ENCODE measurements around the gene HOXA9.
A peak's percentile ranks its signal among the peaks of the same experiment; 100 is the strongest.

Gene HOXA9

DNA sequence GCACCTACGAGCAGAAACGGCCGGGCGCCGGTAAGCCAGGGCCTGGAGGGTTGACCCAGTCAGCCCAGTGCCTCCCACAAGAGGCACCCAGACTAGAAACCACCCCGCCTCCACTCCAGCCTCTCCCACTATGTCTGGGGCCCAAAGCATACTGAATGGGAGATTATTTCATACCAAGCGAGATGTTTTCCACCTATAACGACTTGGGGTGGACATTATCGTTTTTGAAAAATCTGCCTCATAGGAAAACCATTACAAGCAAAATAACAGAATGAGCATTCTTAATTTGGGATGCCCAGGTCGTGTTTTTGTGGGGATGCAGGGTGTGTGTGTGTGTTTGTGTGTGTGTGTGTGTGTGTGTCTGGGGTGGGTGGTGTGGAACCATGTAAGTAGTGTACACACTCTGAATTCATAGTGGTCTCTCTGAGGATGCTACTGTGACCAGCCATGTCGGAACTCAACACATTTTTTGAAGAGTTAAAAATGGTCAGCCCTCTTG lies 19.4 kb downstream of the HOXA9 start:
- H3K4me2 ChIP-seq (ENCODE audit: low read length, poor library complexity, severe bottlenecking): no peak overlapping the region
- no peak overlapping the region for H3K23ac ChIP-seq (ENCODE audit: low read length in 2 of 2)
- H2BK15ac ChIP-seq (ENCODE audit: low read depth, poor library complexity, severe bottlenecking): no peak overlapping the region
- H3K36me3 ChIP-seq (ENCODE audit: control insufficient read depth in 1 of 2, insufficient read depth in 2 of 2, low read depth in 1 of 2, low read length in 2 of 2): peaks cover 19 to 26% of the 10 kb centered on the region in 2 experiments
- WGBS: 83% methylated on average over 11 of the region's 11 CpGs
- no peaks in the 10 kb centered on the region for H3K9me3 ChIP-seq (ENCODE audit: control insufficient read depth, low read length)
- peaks cover 19% of the 10 kb centered on the region for H3K79me1 ChIP-seq (replicated peaks; ENCODE audit: low read length, poor library complexity, severe bottlenecking)
- no peak for DNase-seq
- peaks cover 0 to 13% of the 10 kb centered on the region in 2 experiments for H3K27me3 ChIP-seq (ENCODE audit: control insufficient read depth in 1 of 2, insufficient read depth in 1 of 2, low read length in 2 of 2)
- H2BK120ac ChIP-seq (ENCODE audit: low read depth, low read length): no peak overlapping the region
- peak overlapping the region in 1 of 2 experiments; percentile 82 for H3K4me3 ChIP-seq (ENCODE audit: insufficient read depth in 1 of 2, low read depth in 1 of 2, low read length in 2 of 2)
- H3K27ac ChIP-seq (ENCODE audit: low read length, poor library complexity, severe bottlenecking): no peak overlapping the region
- H3K9ac ChIP-seq (ENCODE audit: low read length): peak overlapping the region; percentile 90
- H3K18ac ChIP-seq (ENCODE audit: low read depth in 1 of 2, low read length in 2 of 2): no peak overlapping the region
- H3K4me1 ChIP-seq (ENCODE audit: control insufficient read depth, insufficient read depth, low read depth, low read length): peaks cover 14% of the 10 kb centered on the region
- no peak overlapping the region for H3K14ac ChIP-seq (ENCODE audit: low read length in 2 of 2)
- H2BK12ac ChIP-seq (ENCODE audit: low read length in 2 of 2): no peak overlapping the region
- H4K91ac ChIP-seq (ENCODE audit: low read length): no peak overlapping the region
- no peak overlapping the region for H2AFZ ChIP-seq (ENCODE audit: low read depth, low read length)
- no peak overlapping the region for H3K4ac ChIP-seq (ENCODE audit: low read depth in 1 of 2, low read length in 2 of 2)
- no peak overlapping the region for H4K8ac ChIP-seq (ENCODE audit: low read length)
- H2BK5ac ChIP-seq (ENCODE audit: low read depth, low read length, poor library complexity, severe bottlenecking): no peak overlapping the region
- H2AK5ac ChIP-seq (ENCODE audit: low read length, severe bottlenecking): no peak overlapping the region

DNA sequence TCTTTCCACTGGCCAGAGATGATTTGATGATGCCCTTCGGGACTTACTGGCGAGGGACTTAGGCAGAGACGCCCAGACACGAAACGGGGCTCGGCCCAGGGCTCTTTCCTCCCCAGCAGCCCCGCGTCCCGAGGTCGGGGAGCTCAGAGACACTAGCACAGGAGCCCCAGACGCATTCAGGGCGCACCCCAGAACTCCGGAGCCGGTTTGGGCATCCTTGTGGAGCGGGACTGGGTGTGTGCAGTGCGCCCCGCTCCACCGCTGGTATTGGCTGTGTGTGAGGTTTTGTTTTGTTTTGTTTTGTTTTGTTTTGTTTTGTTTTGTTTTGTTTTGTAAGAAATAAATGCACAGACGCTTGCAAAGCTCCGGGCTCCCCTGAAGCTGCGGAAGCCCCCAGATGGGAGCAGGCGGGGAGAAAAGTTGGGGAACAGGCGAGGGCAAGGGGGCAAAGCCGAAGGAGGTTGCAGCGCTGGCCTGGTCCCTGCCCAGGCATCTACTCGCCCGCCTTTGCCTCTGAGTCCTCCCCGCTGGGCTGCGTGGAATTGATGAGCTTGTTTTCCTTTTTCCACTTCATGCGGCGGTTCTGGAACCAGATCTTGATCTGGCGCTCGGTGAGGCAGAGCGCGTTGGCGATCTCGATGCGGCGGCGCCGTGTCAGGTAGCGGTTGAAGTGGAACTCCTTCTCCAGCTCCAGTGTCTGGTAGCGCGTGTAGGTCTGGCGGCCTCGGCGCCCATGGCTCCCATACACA lies 20.0 kb downstream of the HOXA9 start:
- Histone ChIP-seq H3K4ac (ENCODE audit: low read depth in 1 of 2, low read length in 2 of 2) (no peak overlapping the region), H2AFZ (ENCODE audit: low read depth, low read length) (no peak overlapping the region), H2BK5ac (ENCODE audit: low read depth, low read length, poor library complexity, severe bottlenecking) (no peak overlapping the region), H3K36me3 (ENCODE audit: control insufficient read depth in 1 of 2, insufficient read depth in 2 of 2, low read depth in 1 of 2, low read length in 2 of 2) (peaks cover 14 to 33% of the 10 kb centered on the region in 2 experiments), H3K4me2 (ENCODE audit: low read length, poor library complexity, severe bottlenecking) (no peak overlapping the region), H3K4me3 (ENCODE audit: insufficient read depth in 1 of 2, low read depth in 1 of 2, low read length in 2 of 2) (peak overlapping the region in 1 of 2 experiments; percentile 82), H2BK120ac (ENCODE audit: low read depth, low read length) (no peak overlapping the region), H3K18ac (ENCODE audit: low read depth in 1 of 2, low read length in 2 of 2) (no peak overlapping the region), H4K91ac (ENCODE audit: low read length) (no peak overlapping the region), H3K9me3 (ENCODE audit: control insufficient read depth, low read length) (no peaks in the 10 kb centered on the region), H3K23ac (ENCODE audit: low read length in 2 of 2) (no peak overlapping the region), H2BK15ac (ENCODE audit: low read depth, poor library complexity, severe bottlenecking) (no peak overlapping the region), H3K9ac (ENCODE audit: low read length) (peak overlapping the region; percentile 90), H3K4me1 (ENCODE audit: control insufficient read depth, insufficient read depth, low read depth, low read length) (peaks cover 11% of the 10 kb centered on the region), H4K8ac (ENCODE audit: low read length) (no peak overlapping the region), H3K27me3 (ENCODE audit: control insufficient read depth in 1 of 2, insufficient read depth in 1 of 2, low read length in 2 of 2) (peaks cover 0 to 13% of the 10 kb centered on the region in 2 experiments), H2AK5ac (ENCODE audit: low read length, severe bottlenecking) (no peak overlapping the region), H3K27ac (ENCODE audit: low read length, poor library complexity, severe bottlenecking) (no peak overlapping the region), H2BK12ac (ENCODE audit: low read length in 2 of 2) (no peak overlapping the region), H3K79me1 (replicated peaks; ENCODE audit: low read length, poor library complexity, severe bottlenecking) (peaks cover 18% of the 10 kb centered on the region), H3K14ac (ENCODE audit: low read length in 2 of 2) (no peak overlapping the region)
- DNase-seq: no peak
- 83% methylated on average over 47 of the region's 47 CpGs for WGBS

DNA sequence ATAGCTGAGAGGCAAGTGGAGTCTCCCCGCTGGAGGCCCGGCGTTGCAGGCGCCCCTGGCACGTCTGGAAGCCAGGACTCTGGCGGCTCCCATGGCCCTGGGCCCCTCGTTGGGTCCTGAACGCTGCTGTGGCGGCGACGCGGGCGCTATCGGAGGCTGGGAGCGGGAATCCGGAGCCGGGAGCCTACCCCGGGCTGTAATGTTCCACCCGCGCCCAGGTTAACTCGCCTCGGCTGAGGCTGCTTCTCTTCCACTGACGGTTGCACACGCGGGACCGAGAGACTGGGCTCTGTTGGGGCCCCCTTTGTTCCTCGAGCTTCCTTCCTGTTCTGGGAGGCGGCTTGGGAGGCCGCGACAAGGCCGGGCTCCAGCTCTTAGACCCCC lies 20.6 kb downstream of the HOXA9 start:
- no peak overlapping the region for H3K23ac ChIP-seq (ENCODE audit: low read length in 2 of 2)

DNA sequence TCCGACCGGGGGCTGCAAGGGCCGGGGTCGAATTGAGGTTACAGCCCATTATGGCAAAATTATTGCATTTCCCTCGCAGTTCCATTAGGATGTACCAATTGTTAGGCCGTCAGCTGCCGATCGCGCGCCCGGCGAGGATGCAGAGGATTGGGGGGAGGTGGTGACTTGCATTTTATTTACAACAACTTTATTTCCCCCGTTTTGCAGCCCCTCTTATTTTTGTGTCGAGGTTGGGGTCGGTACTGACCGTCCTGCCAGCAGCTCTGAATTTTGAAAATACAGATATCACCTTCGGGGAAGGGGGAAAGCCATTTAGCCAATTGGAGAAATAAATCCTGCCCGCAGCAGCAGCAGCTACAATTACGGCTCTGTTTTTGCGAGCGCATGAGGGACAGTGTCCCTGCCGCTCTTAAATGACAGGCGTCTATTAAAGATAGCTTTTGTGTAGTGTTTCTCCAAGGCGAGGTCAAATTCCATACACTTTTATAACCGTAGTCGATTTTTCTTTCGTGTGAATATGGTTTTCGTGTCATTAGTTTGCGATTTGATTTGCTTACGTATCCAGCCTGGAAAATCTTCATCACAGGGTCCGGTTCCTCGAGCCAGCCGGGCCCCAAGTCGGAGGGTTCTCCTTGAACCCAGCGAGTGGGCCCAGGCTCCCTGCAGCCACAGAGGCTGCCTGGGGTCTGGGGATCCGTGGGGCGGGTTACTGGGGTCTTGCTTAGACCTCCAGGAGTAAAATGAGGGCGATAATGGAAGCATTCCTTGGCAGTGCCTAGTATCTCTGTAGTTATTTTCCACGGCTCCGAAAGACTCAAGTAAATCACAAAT lies 21.2 kb downstream of the HOXA9 start:
- DNase-seq: no peak
- Histone ChIP-seq H3K27ac (ENCODE audit: low read length, poor library complexity, severe bottlenecking) (no peak overlapping the region), H3K4me2 (ENCODE audit: low read length, poor library complexity, severe bottlenecking) (peak overlapping the region; percentile 49), H3K18ac (ENCODE audit: low read depth in 1 of 2, low read length in 2 of 2) (no peak overlapping the region), H2BK120ac (ENCODE audit: low read depth, low read length) (no peak overlapping the region), H3K23ac (ENCODE audit: low read length in 2 of 2) (no peak overlapping the region), H2BK5ac (ENCODE audit: low read depth, low read length, poor library complexity, severe bottlenecking) (no peak overlapping the region), H2AK5ac (ENCODE audit: low read length, severe bottlenecking) (no peak overlapping the region), H2BK15ac (ENCODE audit: low read depth, poor library complexity, severe bottlenecking) (no peak overlapping the region), H4K8ac (ENCODE audit: low read length) (no peak overlapping the region), H2AFZ (ENCODE audit: low read depth, low read length) (peak overlapping the region; percentile 30), H3K4me3 (ENCODE audit: insufficient read depth in 1 of 2, low read depth in 1 of 2, low read length in 2 of 2) (peak overlapping the region in 1 of 2 experiments; percentile 82), H3K9me3 (ENCODE audit: control insufficient read depth, low read length) (no peaks in the 10 kb centered on the region), H3K14ac (ENCODE audit: low read length in 2 of 2) (no peak overlapping the region), H4K91ac (ENCODE audit: low read length) (no peak overlapping the region), H2BK12ac (ENCODE audit: low read length in 2 of 2) (no peak overlapping the region), H3K9ac (ENCODE audit: low read length) (peak overlapping the region; percentile 90), H3K79me1 (replicated peaks; ENCODE audit: low read length, poor library complexity, severe bottlenecking) (peaks cover 16% of the 10 kb centered on the region), H3K27me3 (ENCODE audit: control insufficient read depth in 1 of 2, insufficient read depth in 1 of 2, low read length in 2 of 2) (peaks cover 0 to 13% of the 10 kb centered on the region in 2 experiments), H3K36me3 (ENCODE audit: control insufficient read depth in 1 of 2, insufficient read depth in 2 of 2, low read depth in 1 of 2, low read length in 2 of 2) (peaks cover 14 to 40% of the 10 kb centered on the region in 2 experiments), H3K4me1 (ENCODE audit: control insufficient read depth, insufficient read depth, low read depth, low read length) (peaks cover 11% of the 10 kb centered on the region), H3K4ac (ENCODE audit: low read depth in 1 of 2, low read length in 2 of 2) (no peak overlapping the region)
- WGBS: 63% methylated on average over 32 of the region's 40 CpGs

More for the DNA sequence above, 20.6 kb downstream of the HOXA9 start:
- Histone ChIP-seq H3K79me1 (replicated peaks; ENCODE audit: low read length, poor library complexity, severe bottlenecking) (peaks cover 16% of the 10 kb centered on the region), H2BK15ac (ENCODE audit: low read depth, poor library complexity, severe bottlenecking) (no peak overlapping the region), H3K27ac (ENCODE audit: low read length, poor library complexity, severe bottlenecking) (no peak overlapping the region), H3K18ac (ENCODE audit: low read depth in 1 of 2, low read length in 2 of 2) (no peak overlapping the region), H2BK120ac (ENCODE audit: low read depth, low read length) (no peak overlapping the region), H2BK5ac (ENCODE audit: low read depth, low read length, poor library complexity, severe bottlenecking) (no peak overlapping the region), H3K4me2 (ENCODE audit: low read length, poor library complexity, severe bottlenecking) (no peak overlapping the region), H3K14ac (ENCODE audit: low read length in 2 of 2) (no peak overlapping the region), H2BK12ac (ENCODE audit: low read length in 2 of 2) (no peak overlapping the region), H3K4me1 (ENCODE audit: control insufficient read depth, insufficient read depth, low read depth, low read length) (peaks cover 11% of the 10 kb centered on the region), H2AFZ (ENCODE audit: low read depth, low read length) (no peak overlapping the region), H3K36me3 (ENCODE audit: control insufficient read depth in 1 of 2, insufficient read depth in 2 of 2, low read depth in 1 of 2, low read length in 2 of 2) (peaks cover 14 to 38% of the 10 kb centered on the region in 2 experiments), H3K9ac (ENCODE audit: low read length) (peak overlapping the region; percentile 90), H3K4ac (ENCODE audit: low read depth in 1 of 2, low read length in 2 of 2) (no peak overlapping the region), H3K9me3 (ENCODE audit: control insufficient read depth, low read length) (no peaks in the 10 kb centered on the region), H3K27me3 (ENCODE audit: control insufficient read depth in 1 of 2, insufficient read depth in 1 of 2, low read length in 2 of 2) (peaks cover 0 to 13% of the 10 kb centered on the region in 2 experiments), H2AK5ac (ENCODE audit: low read length, severe bottlenecking) (no peak overlapping the region), H3K4me3 (ENCODE audit: insufficient read depth in 1 of 2, low read depth in 1 of 2, low read length in 2 of 2) (peak overlapping the region in 1 of 2 experiments; percentile 82), H4K8ac (ENCODE audit: low read length) (no peak overlapping the region), H4K91ac (ENCODE audit: low read length) (no peak overlapping the region)
- WGBS: 63% methylated on average over 31 of the region's 31 CpGs
- DNase-seq: no peak
